Body of pancreas (tissue), 4 donors: ENCODE results near the gene NPW.

ENCODE experiments used
- POLR2A ChIP-seq, 3 donors: fragments of 450-650 bp; IDR thresholded peaks; one replicate each; pipeline ENCODE4 v1.6.1; 2016; ENCODE audit warnings: antibody characterized with exemption in 3 of 3, mild to moderate bottlenecking in 2 of 3
- TF ChIP-seq, protein P1 (sequence below), 7 experiments: fragments of 450-650 bp in 4 of 7; fragments of 200-600 bp in 3 of 7; sonication (generic) in 3 of 7; IDR thresholded peaks; one replicate each; pipeline ENCODE4 v1.5.1; 2016 to 2019; ENCODE audit warnings: antibody characterized with exemption in 7 of 7

GRCh38 chr16:2027024-2028010 lies 7.7 kb downstream of the NPW start:
- TF ChIP-seq POLR2A (IDR thresholded peaks at IDR 0.05), result no peak
- TF ChIP-seq, protein P1, sequence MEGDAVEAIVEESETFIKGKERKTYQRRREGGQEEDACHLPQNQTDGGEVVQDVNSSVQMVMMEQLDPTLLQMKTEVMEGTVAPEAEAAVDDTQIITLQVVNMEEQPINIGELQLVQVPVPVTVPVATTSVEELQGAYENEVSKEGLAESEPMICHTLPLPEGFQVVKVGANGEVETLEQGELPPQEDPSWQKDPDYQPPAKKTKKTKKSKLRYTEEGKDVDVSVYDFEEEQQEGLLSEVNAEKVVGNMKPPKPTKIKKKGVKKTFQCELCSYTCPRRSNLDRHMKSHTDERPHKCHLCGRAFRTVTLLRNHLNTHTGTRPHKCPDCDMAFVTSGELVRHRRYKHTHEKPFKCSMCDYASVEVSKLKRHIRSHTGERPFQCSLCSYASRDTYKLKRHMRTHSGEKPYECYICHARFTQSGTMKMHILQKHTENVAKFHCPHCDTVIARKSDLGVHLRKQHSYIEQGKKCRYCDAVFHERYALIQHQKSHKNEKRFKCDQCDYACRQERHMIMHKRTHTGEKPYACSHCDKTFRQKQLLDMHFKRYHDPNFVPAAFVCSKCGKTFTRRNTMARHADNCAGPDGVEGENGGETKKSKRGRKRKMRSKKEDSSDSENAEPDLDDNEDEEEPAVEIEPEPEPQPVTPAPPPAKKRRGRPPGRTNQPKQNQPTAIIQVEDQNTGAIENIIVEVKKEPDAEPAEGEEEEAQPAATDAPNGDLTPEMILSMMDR (IDR thresholded peaks at IDR 0.05), result peak in 1 of 7 experiments; percentile 44
